A204.1 (cell line): ENCODE measurements around the gene ZNF420.
"Not testable (repeated sequence)": the region's sequence is repeated elsewhere in the genome, so short reads cannot be mapped to it uniquely, and the experiment has no call there.

Source experiments
- FAIRE-seq: peaks from 2 replicates; lab custom pipeline; 2012; peaks lifted over from hg19 to GRCh38; lab: Jason Lieb, UNC

Gene ZNF420

GRCh38 chr19:37077934-37078716 is at the start of gene ZNF420:
ZNF420 (plus strand) TSS chr19:37078433; CDS start chr19:37089119, 10,686 bp downstream.
- peak; percentile 87 for FAIRE-seq

- FAIRE-seq = peak; percentile 6
These were observed 33.1 kb upstream of the ZNF420 start for GRCh38 chr19:37045140-37045539.

- FAIRE-seq = no peak
These were observed 22.9 kb upstream of the ZNF420 start for GRCh38 chr19:37055330-37055729.

- FAIRE-seq = no peak
These were observed 21.5 kb upstream of the ZNF420 start for GRCh38 chr19:37056776-37057175.

- FAIRE-seq = no peak
These were observed 19.1 kb upstream of the ZNF420 start for GRCh38 chr19:37059142-37059541.

GRCh38 chr19:37064886-37065285 is 13.3 kb upstream of the ZNF420 start:
- not testable (repeated sequence) for FAIRE-seq

GRCh38 chr19:37074111-37074510 is 4.1 kb upstream of the ZNF420 start:
- no peak for FAIRE-seq

GRCh38 chr19:37074819-37075362 is 3.3 kb upstream of the ZNF420 start:
- no peak for FAIRE-seq

GRCh38 chr19:37076524-37076923 is 1.7 kb upstream of the ZNF420 start:
- not testable (repeated sequence) for FAIRE-seq

GRCh38 chr19:37077501-37077933 is 716 bp upstream of the ZNF420 start:
- no peak for FAIRE-seq

- FAIRE-seq = no peak
These were observed 442 bp downstream of the ZNF420 start for GRCh38 chr19:37078717-37079032.

GRCh38 chr19:37079238-37079637 is 1.0 kb downstream of the ZNF420 start:
- no peak for FAIRE-seq

GRCh38 chr19:37082307-37082706 is 4.1 kb downstream of the ZNF420 start:
- FAIRE-seq = no peak

- no peak for FAIRE-seq
These were observed 8.9 kb downstream of the ZNF420 start for GRCh38 chr19:37087110-37087509.

- peak; percentile 32 for FAIRE-seq
These were observed 17.6 kb downstream of the ZNF420 start for GRCh38 chr19:37095859-37096258.

GRCh38 chr19:37098570-37098969 is 20.3 kb downstream of the ZNF420 start:
- no peak for FAIRE-seq

- FAIRE-seq = not testable (repeated sequence)
These were observed 25.9 kb downstream of the ZNF420 start for GRCh38 chr19:37104135-37104534.

GRCh38 chr19:37111753-37112152 is 33.5 kb downstream of the ZNF420 start:
- not testable (repeated sequence) for FAIRE-seq

- no peak for FAIRE-seq
These were observed 35.8 kb downstream of the ZNF420 start for GRCh38 chr19:37114001-37114400.

- FAIRE-seq = not testable (repeated sequence)
These were observed 43.9 kb downstream of the ZNF420 start for GRCh38 chr19:37122093-37122492.

GRCh38 chr19:37127999-37128820 is 50.0 kb downstream of the ZNF420 start:
- FAIRE-seq = no peak

- FAIRE-seq = no peak
These were observed 50.6 kb downstream of the ZNF420 start for GRCh38 chr19:37128821-37129177.

GRCh38 chr19:37136111-37136510 is 57.9 kb downstream of the ZNF420 start:
- no peak for FAIRE-seq
